Prostate gland (tissue), 2 donors: ENCODE results near the gene LIN7B. TPM values are rescaled to one million over a fixed set of nuclear protein-coding genes. Genes with fewer than 3 reads are reported as not detected.
A peak's percentile ranks its signal among the peaks of the same experiment; 100 is the strongest.

Experiments
- DNase-seq: peaks from one replicate; pipeline ENCODE4 v3.0.0-alpha.2; 2019; ENCODE audit warnings: low spot score
- H3K27ac ChIP-seq, 2 donors: fragments of 200-600 bp; sonication (generic); 2 replicates each; pipeline ENCODE4 v1.5.1; 2017 to 2019
- H3K27me3 ChIP-seq: fragments of 200-600 bp; sonication (generic); replicated peaks from 2 replicates; pipeline ENCODE4 v1.5.1; 2019; ENCODE audit not compliant: insufficient read depth
- H3K36me3 ChIP-seq, 2 donors: fragments of 200-600 bp; sonication (generic); 1 replicate in 1 of 2; 2 replicates in 1 of 2; pipeline versions ENCODE4 v1.5.1 to v1.8.1; 2017 to 2019
- H3K4me1 ChIP-seq: fragments of 200-600 bp; sonication (generic); replicated peaks from 2 replicates; pipeline ENCODE4 v1.5.1; 2019
- H3K4me3 ChIP-seq, 2 donors: fragments of 200-600 bp; sonication (generic); 2 replicates each; pipeline ENCODE4 v1.5.1; 2017 to 2019
- H3K9me3 ChIP-seq: fragments of 200-600 bp; sonication (generic); 2 replicates; pipeline ENCODE4 v1.5.1; 2017
- CTCF ChIP-seq, 4 experiments: fragments of 200-600 bp in 2 of 4; fragments of 450-650 bp in 2 of 4; sonication (generic) in 2 of 4; IDR thresholded peaks; 1 replicate in 3 of 4; 2 replicates in 1 of 4; pipeline ENCODE4 v1.5.1; 2016 to 2019; ENCODE audit warnings: antibody characterized with exemption in 4 of 4, mild to moderate bottlenecking in 2 of 4, moderate library complexity in 2 of 4
- POLR2A ChIP-seq: fragments of 450-650 bp; IDR thresholded peaks from one replicate; pipeline ENCODE4 v1.6.1; 2016; ENCODE audit warnings: antibody characterized with exemption, mild to moderate bottlenecking
- POLR2AphosphoS5 ChIP-seq: sonication (generic); formaldehyde crosslinking; IDR thresholded peaks from one replicate; pipeline ENCODE4 v1.6.1; 2017; ENCODE audit warnings: antibody characterized with exemption
- WGBS: methylation state at CpG from one replicate; pipeline ENCODE4 v1.1.5; 2018; 5-methylcytosine and 5-hydroxymethylcytosine counted together
- intact Hi-C: fragments of 100-400 bp; cut with DNase I; formaldehyde crosslinking; loops from one replicate; pipeline ENCODE4 v1.14.2; 2022
- total RNA-seq, 2 donors: library from RNA; depleted of rRNA; stranded (reverse); fragments of >200 nt; gene quantifications; one replicate each; pipeline ENCODE4 v1.1.0, GENCODE V29; 2016

LIN7B gene
- total RNA-seq: 10 to 100 TPM; 31.2 to 64.3 TPM

GRCh38 chr19:49113762-49114629 is at the start of gene LIN7B:
LIN7B (plus strand) TSS chr19:49114370; CDS start chr19:49114405, 35 bp downstream.
- 2% methylated on average over 37 of the region's 66 CpGs for WGBS

GRCh38 chr19:49064768-49065611 is 49.2 kb upstream of the LIN7B start, which contains the start of gene NTF4:
NTF4 (minus strand) TSS chr19:49064818; CDS start chr19:49061997, 2,821 bp downstream.
- Histone ChIP-seq H3K27me3 (no peaks in the 10 kb centered on the region), H3K36me3 (no peaks in the 10 kb centered on the region), H3K27ac (peak within 1 kb of the TSS; percentile 70 to 76), H3K4me3 (peak within 1 kb of the TSS; percentile 25 to 29), H3K4me1 (no peaks in the 10 kb centered on the region), H3K9me3 (no peaks in the 10 kb centered on the region)
- intact Hi-C loops: no loop called here
- 7% methylated on average over 29 of the region's 53 CpGs for WGBS
- DNase-seq: peak; percentile 73
- TF ChIP-seq CTCF (IDR thresholded peaks at IDR 0.05) (no peak), POLR2A (no peak), POLR2AphosphoS5 (no peak)

More at GRCh38 chr19:49113762-49114629, at the start of gene LIN7B:
- intact Hi-C loops: no loop called here
- Histone ChIP-seq H3K9me3 (no peaks in the 10 kb centered on the region), H3K27me3 (no peaks in the 10 kb centered on the region), H3K27ac (peak within 1 kb of the TSS; percentile 82 to 89), H3K4me1 (peaks cover 7% of the 10 kb centered on the region), H3K36me3 (peaks cover 0 to 1% of the 10 kb centered on the region in 2 donors), H3K4me3 (peak within 1 kb of the TSS; percentile 75 to 92)
- TF ChIP-seq POLR2AphosphoS5 (no peak), CTCF (IDR thresholded peaks at IDR 0.05) (peak; percentile 31 to 81 (median 74)), POLR2A (peak; percentile 37)
- DNase-seq: peak; percentile 47

- Histone ChIP-seq H3K36me3 (no peaks in the 10 kb centered on the region), H3K4me1 (no peaks in the 10 kb centered on the region), H3K4me3 (no peak overlapping the region), H3K27ac (no peak overlapping the region), H3K27me3 (no peaks in the 10 kb centered on the region), H3K9me3 (no peaks in the 10 kb centered on the region)
- WGBS: 71% methylated on average over 13 of the region's 13 CpGs
- TF ChIP-seq POLR2AphosphoS5: no peak
- TF ChIP-seq CTCF (IDR thresholded peaks at IDR 0.05): no peak
- TF ChIP-seq POLR2A: no peak
- intact Hi-C loops: no loop called here
- no peak for DNase-seq
Measured at GRCh38 chr19:49065905-49066512, 48.2 kb upstream of the LIN7B start.

GRCh38 chr19:49067554-49067953 is 46.6 kb upstream of the LIN7B start:
- H3K27ac ChIP-seq: no peak overlapping the region
- H3K4me1 ChIP-seq: no peaks in the 10 kb centered on the region
- intact Hi-C loops: no loop called here
- H3K27me3 ChIP-seq: no peaks in the 10 kb centered on the region
- 63% methylated on average over 3 of the region's 3 CpGs for WGBS
- no peaks in the 10 kb centered on the region for H3K36me3 ChIP-seq
- no peaks in the 10 kb centered on the region for H3K9me3 ChIP-seq
- DNase-seq: no peak
- H3K4me3 ChIP-seq: no peak overlapping the region
- TF ChIP-seq CTCF (IDR thresholded peaks at IDR 0.05) (no peak), POLR2AphosphoS5 (no peak), POLR2A (no peak)
